Prostate gland (tissue), 2 donors: Measurements from ENCODE around the gene SNRPB2.

Experiments used
- POLR2A ChIP-seq: fragments of 450-650 bp; IDR thresholded peaks from one replicate; pipeline ENCODE4 v1.6.1; 2016; ENCODE audit warnings: antibody characterized with exemption, mild to moderate bottlenecking
- POLR2AphosphoS5 ChIP-seq: sonication (generic); formaldehyde crosslinking; IDR thresholded peaks from one replicate; pipeline ENCODE4 v1.6.1; 2017; ENCODE audit warnings: antibody characterized with exemption
- TF ChIP-seq, protein P1 (sequence below), 4 experiments: fragments of 200-600 bp in 2 of 4; fragments of 450-650 bp in 2 of 4; sonication (generic) in 2 of 4; IDR thresholded peaks; 1 replicate in 3 of 4; 2 replicates in 1 of 4; pipeline ENCODE4 v1.5.1; 2016 to 2019; ENCODE audit warnings: antibody characterized with exemption in 4 of 4, mild to moderate bottlenecking in 2 of 4, moderate library complexity in 2 of 4

DNA sequence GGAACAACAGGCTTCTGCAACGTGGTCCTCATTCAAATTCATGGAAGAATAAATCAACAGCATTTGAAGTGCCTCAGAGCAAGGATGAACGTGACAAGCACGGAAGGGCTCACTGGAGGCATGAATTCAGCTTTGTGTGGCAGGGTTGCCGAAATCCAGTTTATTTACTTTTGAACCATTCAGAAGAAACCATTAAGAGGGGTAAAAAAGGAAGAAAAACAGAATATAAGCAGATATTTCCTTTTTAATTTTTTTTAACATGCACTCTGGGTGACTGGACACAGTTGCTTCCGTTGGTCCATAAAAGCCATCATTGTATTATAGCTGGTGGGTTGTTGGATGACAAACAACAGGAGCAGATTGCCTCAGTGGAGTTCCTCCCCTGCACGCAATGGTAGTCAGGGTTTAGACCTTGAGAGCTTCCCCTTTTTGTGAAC, 17.3 kb upstream of the SNRPB2 start:
- TF ChIP-seq, protein P1, sequence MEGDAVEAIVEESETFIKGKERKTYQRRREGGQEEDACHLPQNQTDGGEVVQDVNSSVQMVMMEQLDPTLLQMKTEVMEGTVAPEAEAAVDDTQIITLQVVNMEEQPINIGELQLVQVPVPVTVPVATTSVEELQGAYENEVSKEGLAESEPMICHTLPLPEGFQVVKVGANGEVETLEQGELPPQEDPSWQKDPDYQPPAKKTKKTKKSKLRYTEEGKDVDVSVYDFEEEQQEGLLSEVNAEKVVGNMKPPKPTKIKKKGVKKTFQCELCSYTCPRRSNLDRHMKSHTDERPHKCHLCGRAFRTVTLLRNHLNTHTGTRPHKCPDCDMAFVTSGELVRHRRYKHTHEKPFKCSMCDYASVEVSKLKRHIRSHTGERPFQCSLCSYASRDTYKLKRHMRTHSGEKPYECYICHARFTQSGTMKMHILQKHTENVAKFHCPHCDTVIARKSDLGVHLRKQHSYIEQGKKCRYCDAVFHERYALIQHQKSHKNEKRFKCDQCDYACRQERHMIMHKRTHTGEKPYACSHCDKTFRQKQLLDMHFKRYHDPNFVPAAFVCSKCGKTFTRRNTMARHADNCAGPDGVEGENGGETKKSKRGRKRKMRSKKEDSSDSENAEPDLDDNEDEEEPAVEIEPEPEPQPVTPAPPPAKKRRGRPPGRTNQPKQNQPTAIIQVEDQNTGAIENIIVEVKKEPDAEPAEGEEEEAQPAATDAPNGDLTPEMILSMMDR (IDR thresholded peaks at IDR 0.05), result no peak
- TF ChIP-seq POLR2AphosphoS5, result no peak
- TF ChIP-seq POLR2A, result no peak
